HG02981 (cell line): Measurements from ENCODE around the gene ADARB2.
"Not testable (repeated sequence)": the region's sequence is repeated elsewhere in the genome, so short reads cannot be mapped to it uniquely, and the experiment has no call there.

ENCODE experiments used
- ATAC-seq: cut with Tn5 transposase; IDR thresholded peaks from one replicate; pipeline ENCODE4 v1.9.1; 2021; ENCODE audit warnings: mild to moderate bottlenecking, moderate library complexity; ENCODE audit not compliant: unreplicated experiment

The ADARB2 gene

DNA sequence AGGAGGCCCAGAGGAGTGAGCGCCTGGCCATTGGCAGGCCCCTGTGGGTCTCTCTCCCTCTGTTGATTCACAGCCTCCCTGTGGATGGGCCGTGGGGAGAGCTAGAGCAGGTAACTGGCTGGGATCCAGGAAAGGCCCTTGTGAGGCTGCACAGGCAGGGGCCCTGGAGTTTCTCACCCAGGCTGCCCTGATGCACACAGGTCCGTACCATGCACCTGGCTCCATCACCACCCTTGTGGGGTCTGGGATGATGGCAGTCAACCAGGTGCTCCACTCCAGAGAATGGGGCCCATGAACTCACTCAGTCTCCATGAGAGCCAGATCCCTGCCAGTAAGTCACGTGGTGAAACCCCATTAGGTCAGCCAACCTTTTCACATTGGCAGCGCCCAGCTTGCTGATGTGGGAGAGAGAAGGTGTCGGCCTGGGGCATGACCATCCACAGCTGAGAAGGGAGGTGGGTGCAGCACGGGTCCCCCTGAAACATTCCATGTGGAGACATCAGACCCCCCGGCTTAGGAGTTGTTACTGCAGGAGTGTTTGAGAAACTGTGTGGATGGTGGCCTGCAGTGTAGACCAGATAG, 320.8 kb downstream of the ADARB2 start:
- ATAC-seq, result no peak

DNA sequence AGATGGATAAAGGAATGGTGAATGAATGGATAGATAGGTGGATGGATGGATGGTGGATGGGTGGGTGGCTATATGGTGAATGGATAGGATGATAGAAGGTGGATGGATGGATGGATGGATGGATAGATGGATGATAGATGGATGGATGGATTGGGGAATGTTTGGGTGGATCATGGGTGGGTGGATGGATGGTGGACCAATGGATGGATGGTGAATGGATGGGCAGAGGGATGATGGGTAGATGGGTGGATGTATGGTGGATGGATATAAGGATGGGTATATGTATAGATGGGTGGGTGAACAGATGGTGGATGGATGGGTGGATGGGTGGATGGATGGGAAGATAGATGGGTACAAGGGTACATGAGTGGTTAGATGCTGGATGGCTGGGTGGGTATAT, 322.4 kb downstream of the ADARB2 start:
- ATAC-seq, result no peak

DNA sequence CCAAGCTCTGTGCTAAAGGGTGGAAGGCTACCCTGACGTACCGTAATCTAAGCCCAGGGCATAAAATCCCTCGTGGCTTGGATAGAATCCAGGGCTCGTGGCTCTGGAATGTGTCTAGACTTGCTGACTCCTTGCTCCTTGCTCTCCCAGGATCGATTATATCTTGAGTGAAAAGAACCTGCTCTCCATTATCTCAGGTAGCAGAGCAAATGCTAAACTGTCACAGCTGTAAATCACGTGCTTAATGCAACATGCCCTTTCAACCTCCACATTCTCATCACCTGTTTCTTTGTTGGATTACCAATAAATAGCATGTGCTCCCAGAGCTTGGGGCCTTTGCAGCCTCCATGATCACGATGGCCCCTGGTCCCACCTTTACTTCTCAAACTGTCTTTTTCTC, 323.0 kb downstream of the ADARB2 start:
- ATAC-seq, result not testable (repeated sequence)

DNA sequence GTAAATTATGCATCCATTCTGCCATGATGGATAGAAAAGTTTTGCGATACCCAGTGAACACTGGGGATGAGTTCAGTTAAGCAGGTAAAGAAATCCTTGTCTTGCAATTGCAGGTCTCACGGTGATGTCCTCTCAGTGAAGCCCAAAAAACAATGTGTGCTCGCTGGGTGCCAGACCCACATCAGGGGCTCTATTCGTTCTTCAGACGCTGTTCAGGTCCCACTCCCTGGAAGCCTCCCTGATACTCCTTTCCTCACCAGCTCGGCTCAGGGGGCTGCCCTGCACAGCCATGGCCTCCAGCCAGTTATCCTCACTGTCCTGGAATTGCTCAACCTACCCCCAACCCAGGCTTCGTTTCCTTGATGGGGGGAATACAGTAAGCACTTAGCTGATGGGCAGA, 323.5 kb downstream of the ADARB2 start:
- ATAC-seq, result no peak

DNA sequence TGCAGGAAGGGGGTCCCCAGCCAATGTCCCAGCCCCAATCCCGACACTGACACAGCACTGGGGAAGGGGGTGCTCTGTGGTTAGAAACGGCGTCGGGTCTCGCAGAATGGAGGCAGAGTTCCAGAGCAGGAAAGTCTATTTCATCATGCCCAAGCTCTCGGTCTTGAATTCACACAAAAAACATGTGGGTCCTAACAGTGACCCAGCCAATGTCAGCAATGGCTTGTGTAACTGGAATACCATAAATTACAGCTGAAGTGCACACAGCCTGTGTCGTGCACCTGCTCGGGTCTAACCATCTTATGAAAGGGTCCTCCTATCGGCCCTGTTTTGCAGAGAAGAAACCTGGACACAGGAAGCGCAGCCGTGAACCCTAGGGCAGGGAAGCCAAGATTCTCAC, 324.1 kb downstream of the ADARB2 start:
- ATAC-seq, result no peak

DNA sequence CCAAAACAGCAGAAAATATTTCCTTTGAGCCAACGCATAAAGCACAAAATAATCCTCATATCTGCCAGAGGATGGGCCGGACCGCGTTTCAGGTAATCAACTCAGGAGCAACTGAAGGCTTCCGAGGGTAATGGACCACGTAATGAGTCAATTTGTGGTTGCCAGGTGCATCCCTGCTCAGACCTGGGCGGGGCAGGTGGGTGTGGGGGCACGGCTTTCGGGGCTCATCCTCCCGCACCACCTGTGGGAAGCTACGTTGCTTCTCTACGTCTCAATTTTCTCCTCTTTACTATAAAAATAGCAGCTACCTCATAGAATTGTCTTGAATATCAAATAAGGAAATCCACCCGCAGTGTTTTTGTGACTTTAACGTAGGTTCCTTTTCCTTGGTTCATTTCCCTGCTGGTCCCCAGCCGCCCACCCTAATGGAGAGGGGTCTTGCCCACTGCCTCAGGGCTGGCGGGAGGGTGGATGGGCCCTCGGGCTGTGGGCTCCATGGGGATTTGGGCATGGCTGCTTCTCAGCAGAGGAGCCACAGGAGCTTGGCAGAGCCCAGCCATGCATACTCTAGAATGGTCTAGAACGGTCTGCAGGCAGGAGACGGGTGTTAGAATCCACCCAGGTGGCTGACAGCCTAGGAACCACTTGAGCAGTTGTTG, 324.7 kb downstream of the ADARB2 start:
- ATAC-seq, result no peak

DNA sequence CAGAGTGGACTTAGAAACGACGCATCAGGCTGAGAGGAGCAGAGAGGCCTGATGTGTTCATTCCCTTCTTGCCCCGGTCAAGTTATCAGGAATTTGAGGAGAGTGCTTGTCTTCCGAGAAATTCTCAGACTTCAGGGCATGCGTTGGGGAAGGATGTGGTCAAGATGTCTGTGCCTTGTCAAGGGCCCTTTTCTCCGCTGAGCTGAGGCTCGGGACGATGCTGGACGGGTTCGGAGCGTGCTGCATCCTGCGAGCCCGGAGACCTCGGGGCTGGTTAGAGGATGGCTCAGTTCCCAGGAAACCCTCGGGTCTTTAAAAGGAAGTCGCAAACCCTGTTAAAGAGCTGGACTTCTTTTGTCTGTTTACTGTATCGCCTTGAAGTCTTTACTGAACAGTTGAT, 325.4 kb downstream of the ADARB2 start:
- ATAC-seq, result no peak

DNA sequence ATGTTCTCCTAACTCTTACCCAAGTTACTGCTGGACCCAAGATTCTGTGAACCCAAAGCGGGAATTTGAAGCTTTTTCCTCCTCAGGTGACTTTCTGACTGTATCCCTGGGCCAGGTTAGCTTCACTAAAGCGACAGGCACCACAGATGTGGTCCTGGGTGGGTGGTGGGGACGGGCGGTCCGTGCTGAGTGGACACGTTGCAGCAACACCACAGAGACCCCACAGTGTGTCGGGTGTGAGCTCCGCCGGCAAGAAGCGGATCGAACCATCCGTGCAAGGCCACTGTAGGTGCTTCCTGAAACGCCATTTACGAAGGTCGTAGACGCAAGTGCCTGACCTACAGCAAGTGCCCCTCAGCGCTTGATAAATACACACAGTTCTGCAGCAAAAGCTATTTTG, 325.9 kb downstream of the ADARB2 start:
- ATAC-seq, result no peak

DNA sequence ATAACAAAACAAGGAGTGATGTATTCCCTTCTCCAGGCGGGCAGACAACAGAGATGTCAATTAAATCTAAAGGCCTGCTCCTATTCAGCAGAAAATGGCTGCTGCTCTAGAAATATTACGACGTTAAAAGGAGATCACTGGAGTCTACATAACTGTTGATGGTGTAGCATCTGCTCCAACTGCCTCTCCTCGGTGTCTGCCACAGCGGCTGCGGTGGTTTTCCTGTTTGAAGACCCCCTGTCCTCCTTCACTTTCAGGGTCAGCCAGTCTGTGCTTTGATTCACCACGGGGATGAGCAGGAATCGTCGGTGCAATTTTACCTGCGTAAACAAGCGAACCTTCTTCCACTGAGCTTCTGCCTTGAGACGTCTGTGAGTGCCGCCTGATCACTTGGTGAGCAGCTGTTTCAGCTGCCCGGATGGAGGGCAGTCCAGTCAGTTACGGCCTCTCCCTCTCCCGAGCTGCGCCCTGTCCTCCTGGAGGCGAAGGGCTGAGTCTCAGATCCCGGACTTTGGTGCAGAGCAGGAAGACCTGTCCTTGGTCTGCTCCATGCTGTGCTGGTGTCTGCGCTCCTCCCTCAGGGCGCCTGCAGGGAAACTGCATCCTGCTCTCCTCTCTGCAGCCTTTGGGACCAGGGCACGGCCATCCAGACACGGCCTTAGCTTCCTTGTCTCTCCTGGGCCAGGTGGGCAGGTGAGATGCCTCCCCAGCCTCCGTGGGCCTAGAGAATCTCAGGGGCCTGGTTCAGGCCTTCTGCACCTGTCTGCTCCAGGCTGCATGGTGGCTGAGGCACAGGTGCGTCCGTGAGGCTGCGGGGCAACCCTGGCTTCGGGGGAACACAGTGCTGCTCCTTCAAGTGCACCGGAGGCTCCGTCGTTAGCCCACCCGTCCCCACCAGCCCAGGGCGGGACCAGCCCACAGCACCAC, 326.6 kb downstream of the ADARB2 start:
- ATAC-seq, result no peak

DNA sequence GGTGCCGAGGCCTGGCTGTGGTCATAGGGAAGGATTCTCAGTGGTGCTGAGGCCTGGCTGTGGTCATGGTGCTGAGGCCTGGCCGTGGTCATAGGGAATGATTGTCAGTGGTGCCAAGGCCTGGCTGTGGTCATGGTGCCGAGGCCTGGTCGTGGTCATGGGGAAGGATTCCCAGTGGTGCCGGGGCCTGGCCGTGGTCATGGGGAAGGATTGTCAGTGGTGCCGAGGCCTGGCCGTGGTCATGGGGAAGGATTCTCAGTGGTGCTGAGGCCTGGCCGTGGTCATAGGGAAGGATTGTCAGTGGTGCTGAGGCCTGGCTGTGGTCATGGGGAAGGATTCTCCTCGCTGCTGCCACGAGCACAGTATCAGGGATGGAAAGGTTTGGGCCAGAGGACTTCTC, 327.3 kb downstream of the ADARB2 start:
- no peak for ATAC-seq

DNA sequence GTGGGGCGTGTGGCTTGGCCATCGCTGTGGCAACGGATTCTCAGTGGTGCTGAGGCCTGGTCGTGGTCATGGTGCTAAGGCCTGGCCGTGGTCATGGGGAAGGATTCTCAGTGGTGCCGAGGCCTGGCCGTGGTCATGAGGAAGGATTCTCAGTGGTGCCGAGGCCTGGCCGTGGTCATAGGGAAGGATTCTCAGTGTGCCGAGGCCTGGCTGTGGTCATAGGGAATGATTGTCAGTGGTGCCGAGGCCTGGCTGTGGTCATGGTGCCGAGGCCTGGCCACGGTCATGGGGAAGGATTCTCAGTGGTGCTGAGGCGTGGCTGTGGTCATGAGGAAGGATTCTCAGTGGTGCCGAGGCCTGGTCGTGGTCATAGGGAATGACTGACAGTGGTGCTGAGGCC, 327.9 kb downstream of the ADARB2 start:
- no peak for ATAC-seq

DNA sequence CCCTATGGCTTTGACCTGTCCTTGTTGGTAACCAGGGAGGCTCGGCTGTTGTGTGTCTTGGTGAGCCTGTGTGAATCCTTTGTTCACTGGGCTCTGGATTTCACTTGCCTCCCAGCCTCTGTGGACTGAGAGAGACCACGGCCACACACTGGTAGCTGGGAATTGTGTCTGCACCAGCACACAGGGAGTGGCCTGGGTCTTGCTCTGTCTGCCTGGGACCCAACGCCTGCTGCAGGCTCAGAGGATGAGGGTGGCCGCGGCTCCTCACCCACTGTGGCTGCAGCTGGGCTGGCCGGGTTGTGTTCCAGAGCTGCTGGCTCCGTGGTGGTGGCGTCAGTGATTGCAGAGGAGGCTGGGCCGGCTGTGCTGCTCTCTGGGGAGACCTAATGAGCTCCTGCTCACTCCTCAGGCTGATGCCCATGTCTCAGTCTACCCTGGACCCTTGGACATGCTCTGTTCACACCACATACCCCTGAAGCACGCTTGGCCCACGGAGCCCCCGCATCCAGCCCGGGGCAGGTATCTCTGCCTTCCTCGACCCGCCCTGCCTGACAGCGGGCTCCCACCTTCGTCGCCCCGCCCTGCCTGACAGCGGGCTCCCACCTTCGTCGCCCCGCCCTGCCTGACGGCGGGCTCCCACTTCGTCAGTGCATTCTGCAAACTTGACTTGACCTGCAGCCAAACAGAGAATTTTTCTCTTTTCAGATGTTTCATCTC, 328.5 kb downstream of the ADARB2 start:
- ATAC-seq, result no peak

DNA sequence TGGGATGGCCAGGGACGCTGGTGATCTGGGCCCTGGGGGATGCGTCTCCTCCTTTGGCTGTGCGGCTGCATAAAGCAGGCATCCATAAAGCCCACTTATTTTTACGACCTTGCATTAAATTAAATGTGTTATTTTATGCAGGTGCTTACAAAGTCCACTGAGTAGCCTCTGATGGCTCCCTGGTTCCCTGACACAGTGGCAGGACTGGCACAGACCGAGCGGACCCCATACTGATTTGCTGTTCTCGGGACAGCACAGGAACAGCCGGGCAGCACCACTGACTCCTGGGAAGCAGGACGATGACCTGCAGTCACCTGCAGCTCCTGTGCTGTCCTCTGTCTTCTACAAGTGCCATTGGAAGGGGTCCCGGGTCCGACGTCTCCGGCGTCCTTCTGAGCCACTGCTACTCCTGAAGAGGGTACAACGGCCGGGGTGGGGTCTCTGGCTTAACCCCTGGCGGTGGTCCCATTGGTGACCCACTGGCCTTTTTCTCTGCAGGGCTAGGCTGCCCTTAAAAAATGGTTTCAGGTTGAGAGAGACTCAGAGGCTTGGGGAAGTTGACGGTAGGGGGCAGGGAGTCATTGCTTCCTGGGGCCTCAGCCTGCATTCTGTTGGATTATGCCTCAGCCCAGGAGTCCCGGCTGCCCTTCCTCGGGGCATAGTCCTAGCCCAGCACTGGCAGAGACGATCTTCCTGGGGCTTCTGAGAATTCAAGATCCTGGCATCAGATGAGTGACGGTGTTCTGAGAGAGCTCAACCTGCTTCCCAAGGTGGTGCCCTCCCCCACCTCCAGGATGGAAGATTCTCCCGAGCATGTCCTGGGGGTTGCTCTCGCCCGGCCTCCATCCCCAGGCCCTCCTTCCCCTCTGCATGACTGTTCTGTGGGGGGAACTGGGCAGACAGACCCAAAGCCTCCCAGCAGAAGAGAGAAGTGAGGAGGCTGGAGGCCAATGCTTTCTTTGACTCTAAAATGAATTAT, 330.1 kb downstream of the ADARB2 start:
- no peak for ATAC-seq

DNA sequence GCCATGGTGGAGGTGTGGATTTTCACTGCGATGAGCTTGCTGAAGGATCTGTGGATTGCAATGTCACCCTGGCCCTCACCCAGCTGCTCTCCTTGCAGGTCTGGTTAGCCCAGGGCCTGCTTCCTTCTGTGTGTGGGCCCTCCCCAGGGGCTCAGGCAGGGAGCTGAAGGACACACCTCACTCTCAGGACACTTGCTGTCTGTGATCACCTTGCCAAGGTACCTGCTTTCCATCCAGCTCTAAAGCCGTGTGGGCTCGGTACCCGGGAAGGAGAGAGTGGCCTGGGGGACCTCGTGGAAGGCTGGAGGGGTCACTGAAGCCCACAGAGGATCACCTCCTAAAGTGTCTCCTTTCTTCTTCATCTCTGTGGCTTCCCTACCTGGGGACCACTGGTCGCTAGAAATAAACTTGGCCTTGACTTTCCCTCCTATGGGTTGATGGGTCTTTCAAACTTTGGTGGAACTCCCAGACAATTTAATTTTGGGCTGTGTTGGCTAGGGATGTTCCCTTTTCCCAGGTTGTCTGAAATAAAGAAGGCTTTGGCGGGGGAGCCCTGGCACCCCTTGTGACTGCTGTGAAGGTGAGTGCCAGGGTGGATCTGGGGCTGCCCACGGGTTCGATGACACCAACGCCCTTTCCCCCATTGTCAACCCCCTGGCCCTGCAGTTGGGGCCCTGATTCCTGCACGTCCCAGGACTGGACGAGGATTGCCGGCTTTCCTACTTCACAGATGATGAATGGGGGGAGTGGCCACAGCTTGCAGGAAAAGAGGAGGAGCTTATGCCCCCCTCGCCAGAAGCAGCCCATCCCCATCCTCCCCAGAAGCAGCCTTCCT, 331.0 kb downstream of the ADARB2 start:
- ATAC-seq, result no peak

DNA sequence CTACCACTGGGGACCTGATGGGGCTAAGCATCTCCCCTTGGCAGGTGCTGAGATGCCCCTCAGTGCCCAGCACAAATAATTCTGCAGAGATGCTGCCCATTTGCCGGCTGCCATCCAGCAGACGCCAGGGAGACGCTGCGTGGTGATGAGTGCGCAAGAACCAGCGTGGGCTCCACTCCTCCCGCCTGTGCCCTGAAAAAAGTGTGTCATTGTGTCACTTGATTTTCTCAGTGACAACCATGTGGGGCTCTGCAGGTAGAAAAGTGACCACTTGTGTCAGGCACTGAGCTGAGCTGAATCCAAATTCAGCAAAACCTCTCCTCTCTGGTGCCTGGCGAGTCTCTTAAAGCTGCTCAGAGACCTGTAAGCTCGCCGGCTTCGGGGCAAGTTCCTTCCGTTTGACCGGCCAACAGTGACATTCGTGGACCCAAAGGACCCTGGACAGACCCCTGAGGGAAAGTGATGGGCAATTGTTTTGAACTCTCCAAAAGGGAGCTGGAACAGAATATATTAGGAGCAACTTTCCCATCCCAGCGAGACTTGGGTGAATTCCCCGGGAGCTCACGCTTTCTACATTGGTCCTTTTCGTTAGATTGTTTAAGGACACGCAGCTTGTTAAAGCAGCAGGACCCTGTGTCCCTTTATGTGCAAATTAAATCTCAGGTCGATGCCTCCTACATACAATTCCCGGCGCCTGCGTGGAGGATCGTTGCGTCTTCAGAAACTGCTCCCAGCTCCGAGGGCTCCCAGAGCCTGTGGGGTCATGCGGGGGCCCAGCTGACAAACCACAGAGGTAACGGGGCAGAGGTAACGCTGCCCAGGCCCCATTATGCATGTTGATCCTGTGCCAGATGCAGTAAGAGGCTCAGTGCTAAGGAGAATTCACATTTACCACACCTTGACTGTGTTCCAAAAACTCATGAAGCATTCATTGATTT, 332.7 kb downstream of the ADARB2 start:
- no peak for ATAC-seq

DNA sequence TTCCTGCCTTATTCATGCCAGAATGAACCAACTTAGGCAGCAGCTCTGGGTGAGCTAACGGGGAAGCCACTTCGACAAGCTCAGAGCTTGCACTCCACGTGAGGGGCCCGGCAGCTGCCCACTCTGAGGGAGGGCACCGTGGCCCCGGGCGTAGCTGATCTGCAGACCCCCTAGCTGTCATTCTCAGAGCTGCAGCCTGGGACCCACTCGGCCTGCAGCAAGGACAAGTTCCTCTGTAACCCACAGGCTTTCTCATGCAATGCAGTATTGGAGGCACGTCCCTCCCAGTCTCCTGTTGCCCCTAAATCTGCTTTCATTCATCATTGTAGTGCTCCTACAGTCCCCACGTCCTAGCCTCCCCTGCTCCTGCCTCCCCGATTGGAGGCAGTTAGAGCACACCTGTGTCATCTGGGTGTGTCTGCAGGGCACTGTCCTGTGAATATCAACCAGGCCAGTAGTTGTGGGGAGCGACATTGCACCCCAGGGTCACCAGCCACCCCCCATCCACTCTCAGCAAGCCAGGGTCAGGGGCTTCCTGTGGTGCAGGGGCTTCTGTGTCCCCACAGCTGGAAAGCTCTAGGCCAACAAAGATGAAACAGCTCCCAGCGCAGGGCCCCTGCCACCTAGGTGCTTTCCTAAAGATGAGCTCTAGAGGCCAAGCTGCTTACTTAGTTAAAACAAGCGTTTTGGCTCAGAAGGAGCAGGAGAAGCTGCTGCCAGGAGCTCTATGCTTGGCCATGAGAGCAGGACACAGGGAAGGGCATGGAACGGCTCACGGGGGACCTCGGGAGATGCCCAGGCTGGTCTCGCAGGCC, 333.6 kb downstream of the ADARB2 start:
- no peak for ATAC-seq

DNA sequence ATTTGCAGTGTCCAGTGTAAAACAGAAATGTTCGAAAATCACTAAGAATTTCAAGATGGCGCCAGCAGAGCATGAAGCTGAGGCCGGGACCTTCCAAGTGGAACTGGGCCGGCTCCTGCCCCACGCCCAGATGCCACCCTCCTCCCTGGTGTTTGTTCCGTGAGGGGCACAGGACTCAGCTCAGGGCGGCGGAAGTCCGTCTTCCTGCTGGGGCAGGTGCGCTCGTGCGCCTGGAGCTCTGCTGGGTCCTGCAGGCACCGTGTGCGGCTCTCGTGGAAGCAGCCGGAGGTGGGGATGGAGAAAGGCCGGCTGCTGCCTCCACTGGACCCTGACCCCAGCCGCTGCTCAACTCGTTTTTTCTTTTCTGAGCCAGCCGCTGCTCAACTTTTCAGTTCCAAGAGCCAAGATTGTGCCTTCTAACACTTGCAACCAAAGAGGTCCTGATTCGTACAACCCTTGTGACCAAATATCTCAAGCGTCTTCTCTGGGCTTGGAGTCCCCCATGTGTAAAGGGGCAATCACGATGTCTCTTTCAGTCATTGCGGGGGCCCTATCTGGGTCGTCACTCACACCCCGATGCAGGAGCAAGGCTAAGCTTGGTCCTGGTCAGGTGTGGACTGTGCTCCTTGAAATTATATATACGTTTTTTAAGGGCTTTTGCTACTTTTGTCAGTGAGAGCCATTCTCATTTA, 334.4 kb downstream of the ADARB2 start:
- ATAC-seq, result no peak
